C4-2B (cell line): ENCODE measurements around the gene PTH1R.

ENCODE experiments used
- CTCF ChIP-seq: fragments of 450-650 bp; conservative IDR thresholded peaks from 2 replicates; pipeline ENCODE4 v1.5.1; 2017; ENCODE audit warnings: mild to moderate bottlenecking
- ZFX ChIP-seq: fragments of 450-650 bp; IDR thresholded peaks from 2 replicates; pipeline ENCODE4 v1.6.1; 2017

- TF ChIP-seq CTCF (no peak), ZFX (no peak)
Observed at GRCh38 chr3:46947546-46947901, 70.0 kb downstream of the PTH1R start.
